Retinal pigment epithelial cell (primary cell): Measurements from ENCODE around the gene CACNB2.
"Not testable (repeated sequence)": the region's sequence is repeated elsewhere in the genome, so short reads cannot be mapped to it uniquely, and the experiment has no call there.

Experiments used
- DNase-seq: peaks from one replicate; pipeline ENCODE4 v3.0.0-alpha.2; 2010; ENCODE audit warnings: low read depth
- H3K4me3 ChIP-seq: 2 replicates; pipeline ENCODE4 v1.5.1; 2011; ENCODE audit warnings: mild to moderate bottlenecking, low read length, control low read depth, moderate library complexity
- TF ChIP-seq, protein P1 (sequence below): conservative IDR thresholded peaks from 2 replicates; pipeline ENCODE4 v1.5.1; 2011; ENCODE audit warnings: low read depth, low read length, control low read depth, inconsistent platforms

Gene CACNB2

GRCh38 chr10:18577823-18578685 is 437.8 kb downstream of the CACNB2 start:
- DNase-seq, result no peak
- TF ChIP-seq, protein P1, sequence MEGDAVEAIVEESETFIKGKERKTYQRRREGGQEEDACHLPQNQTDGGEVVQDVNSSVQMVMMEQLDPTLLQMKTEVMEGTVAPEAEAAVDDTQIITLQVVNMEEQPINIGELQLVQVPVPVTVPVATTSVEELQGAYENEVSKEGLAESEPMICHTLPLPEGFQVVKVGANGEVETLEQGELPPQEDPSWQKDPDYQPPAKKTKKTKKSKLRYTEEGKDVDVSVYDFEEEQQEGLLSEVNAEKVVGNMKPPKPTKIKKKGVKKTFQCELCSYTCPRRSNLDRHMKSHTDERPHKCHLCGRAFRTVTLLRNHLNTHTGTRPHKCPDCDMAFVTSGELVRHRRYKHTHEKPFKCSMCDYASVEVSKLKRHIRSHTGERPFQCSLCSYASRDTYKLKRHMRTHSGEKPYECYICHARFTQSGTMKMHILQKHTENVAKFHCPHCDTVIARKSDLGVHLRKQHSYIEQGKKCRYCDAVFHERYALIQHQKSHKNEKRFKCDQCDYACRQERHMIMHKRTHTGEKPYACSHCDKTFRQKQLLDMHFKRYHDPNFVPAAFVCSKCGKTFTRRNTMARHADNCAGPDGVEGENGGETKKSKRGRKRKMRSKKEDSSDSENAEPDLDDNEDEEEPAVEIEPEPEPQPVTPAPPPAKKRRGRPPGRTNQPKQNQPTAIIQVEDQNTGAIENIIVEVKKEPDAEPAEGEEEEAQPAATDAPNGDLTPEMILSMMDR, result no peak
- H3K4me3 ChIP-seq, result no peak overlapping the region

DNA sequence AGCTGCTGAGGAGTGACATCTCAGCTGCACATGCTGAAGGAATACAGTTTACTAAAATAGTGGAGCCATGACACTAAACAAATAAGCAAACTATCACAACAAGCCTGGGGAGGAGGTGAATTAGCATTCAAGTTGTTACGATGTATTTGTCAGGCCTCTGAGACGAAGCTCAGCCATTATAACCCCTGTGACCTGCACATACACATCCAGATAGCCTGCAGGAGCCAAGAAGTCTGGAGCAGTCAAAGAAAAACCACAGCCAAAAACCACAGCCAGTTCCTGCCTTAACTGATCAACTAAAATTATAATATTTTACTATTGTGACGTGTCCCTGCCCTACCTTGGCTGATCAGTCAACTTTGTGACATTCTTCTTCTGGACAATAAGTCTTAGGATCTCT is 442.6 kb downstream of the CACNB2 start:
- no peak for DNase-seq
- TF ChIP-seq, protein P1, result no peak

DNA sequence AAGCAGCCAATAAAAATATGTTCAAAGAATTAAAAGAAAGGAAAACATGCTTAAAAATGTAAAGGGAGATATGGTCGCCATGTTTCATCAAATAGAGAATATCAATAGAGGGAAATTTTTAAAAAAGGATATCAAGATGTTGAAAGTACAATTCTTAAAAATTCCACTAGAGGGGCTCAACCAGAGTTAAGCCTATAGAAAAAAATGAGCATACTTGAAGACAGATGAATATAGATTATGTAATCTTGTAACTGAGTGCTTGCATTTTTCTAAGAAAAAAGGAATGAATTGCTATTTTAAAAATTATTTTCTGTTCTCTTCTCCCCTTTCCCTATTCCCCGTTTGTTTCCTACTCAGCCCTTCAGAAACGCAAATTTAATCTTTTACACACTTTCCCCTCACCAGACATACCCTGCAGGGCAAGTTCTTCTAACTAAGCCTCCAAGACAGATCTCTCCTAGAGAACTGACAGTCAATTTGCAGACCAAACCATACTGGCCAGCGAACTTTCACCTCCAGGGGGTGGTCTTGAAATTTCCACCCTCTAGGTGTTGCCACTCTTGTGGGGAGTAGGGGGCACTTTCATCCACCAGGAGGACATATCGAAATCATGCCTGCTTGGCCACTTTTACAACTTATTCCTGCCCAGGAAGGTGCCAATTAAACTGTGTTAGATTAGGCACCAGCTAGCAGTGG is 443.5 kb downstream of the CACNB2 start:
- TF ChIP-seq, protein P1, result peak; percentile 21
- no peak for DNase-seq
- H3K4me3 ChIP-seq, result no peak overlapping the region

More for the DNA sequence above, 442.6 kb downstream of the CACNB2 start:
- H3K4me3 ChIP-seq, result no peak overlapping the region

DNA sequence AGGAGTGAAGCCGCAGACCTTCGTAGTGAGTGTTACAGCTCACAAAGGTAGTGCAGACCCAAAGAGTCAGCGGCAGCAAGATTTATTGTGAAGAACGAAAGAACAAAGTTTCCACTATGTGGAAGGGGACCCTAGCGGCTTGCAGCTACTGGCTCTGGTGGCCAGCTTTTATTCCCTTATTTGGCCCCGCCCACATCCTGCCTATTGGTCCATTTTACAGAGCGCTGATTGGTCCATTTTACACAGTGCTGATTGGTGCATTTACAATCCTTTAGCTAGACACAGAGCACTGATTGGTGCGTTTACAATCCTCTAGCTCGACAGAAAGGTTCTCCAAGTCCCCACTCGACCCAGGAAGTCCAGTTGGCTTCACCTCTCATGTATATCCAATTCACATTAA is 446.4 kb downstream of the CACNB2 start:
- not testable (repeated sequence) for DNase-seq, H3K4me3 ChIP-seq

DNA sequence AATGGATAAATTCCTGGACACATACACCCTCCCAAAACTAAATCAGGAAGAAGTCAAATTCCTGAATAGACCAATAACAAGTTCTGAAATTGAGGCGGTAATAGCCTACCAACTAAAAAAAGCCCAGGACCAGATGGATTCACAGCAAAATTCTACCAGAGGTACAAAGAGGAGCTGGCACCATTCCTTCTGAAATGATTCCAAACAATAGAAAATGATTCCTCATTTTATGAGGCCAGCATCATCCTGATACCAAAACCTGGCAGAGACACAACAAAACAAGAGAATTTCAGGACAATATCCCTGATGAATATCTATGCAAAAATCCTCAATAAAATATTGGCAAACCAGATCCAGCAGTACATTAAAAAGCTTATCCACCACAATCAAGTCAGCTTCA is 450.9 kb downstream of the CACNB2 start:
- DNase-seq, H3K4me3 ChIP-seq: not testable (repeated sequence)
